Measurements from ENCODE around the gene NKD1. TPM values are rescaled to one million over a fixed set of nuclear protein-coding genes. Genes with fewer than 3 reads are reported as not detected.

The NKD1 gene
- total and polyA plus RNA-seq, 2 experiments from 2014 or later = 0.86 to 1.4 TPM

DNA sequence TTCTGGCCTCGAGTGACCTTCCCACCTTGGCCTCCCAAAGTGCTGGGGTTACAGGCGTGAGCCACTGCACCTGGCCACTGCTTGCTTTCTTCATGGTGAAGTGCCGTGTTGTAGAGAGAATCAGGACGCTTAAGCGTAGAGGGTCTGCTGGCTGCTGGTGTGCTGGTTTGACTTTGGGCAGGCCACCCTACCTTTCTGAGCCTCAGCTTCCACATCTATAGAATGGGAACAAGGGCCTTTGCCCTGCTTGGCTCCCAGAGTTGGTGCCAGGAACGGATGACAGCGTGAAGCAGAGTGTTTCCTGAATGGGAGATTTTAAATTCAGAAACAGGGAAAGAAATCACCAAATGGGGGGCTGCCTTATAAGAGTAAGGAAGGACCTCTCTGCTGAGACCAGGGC lies 60.9 kb downstream of the NKD1 start:
- no peaks in the 10 kb centered on the region for H3K36me3 ChIP-seq
- peaks cover 17% of the 10 kb centered on the region for H3K4me1 ChIP-seq (ENCODE audit: low read depth)
- H3K4me3 ChIP-seq = no peak overlapping the region
- H3K9me3 ChIP-seq (ENCODE audit: low read depth) = no peaks in the 10 kb centered on the region
- H3K27me3 ChIP-seq = no peaks in the 10 kb centered on the region
- DNase-seq (ENCODE audit: low read depth in 1 of 2, low spot score in 1 of 2) = no peak
- H3K27ac ChIP-seq = peak overlapping the region; percentile 31
- TF ChIP-seq, protein P1, sequence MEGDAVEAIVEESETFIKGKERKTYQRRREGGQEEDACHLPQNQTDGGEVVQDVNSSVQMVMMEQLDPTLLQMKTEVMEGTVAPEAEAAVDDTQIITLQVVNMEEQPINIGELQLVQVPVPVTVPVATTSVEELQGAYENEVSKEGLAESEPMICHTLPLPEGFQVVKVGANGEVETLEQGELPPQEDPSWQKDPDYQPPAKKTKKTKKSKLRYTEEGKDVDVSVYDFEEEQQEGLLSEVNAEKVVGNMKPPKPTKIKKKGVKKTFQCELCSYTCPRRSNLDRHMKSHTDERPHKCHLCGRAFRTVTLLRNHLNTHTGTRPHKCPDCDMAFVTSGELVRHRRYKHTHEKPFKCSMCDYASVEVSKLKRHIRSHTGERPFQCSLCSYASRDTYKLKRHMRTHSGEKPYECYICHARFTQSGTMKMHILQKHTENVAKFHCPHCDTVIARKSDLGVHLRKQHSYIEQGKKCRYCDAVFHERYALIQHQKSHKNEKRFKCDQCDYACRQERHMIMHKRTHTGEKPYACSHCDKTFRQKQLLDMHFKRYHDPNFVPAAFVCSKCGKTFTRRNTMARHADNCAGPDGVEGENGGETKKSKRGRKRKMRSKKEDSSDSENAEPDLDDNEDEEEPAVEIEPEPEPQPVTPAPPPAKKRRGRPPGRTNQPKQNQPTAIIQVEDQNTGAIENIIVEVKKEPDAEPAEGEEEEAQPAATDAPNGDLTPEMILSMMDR (IDR thresholded peaks at IDR 0.05; ENCODE audit: low read depth, low read length) = no peak

DNA sequence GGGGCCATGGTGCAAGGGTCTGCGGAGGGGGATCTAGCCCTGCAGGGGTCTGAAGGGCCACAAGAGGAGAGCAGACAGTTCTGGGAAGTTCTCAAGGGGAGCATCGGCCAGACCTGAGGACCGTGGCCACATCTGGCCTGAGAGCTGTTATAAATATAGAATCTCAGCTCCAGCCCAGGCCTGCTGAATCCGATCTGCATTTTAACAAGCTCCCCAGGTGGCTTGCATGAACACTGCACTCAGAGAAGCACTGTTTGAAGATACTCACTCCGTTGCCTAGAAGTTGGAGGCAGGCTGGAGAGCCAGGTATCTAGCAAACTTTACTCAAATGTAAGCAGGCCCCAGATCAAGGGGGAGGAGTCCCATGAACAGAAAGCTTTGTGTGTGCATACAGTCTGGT lies 61.3 kb downstream of the NKD1 start:
- Histone ChIP-seq H3K36me3 (no peaks in the 10 kb centered on the region), H3K27ac (peak overlapping the region; percentile 31), H3K9me3 (ENCODE audit: low read depth) (no peaks in the 10 kb centered on the region), H3K27me3 (no peaks in the 10 kb centered on the region), H3K4me1 (ENCODE audit: low read depth) (peaks cover 17% of the 10 kb centered on the region), H3K4me3 (no peak overlapping the region)
- peak in 1 of 2 donors; percentile 72 for DNase-seq (ENCODE audit: low read depth in 1 of 2, low spot score in 1 of 2)
- TF ChIP-seq, protein P1 (IDR thresholded peaks at IDR 0.05; ENCODE audit: low read depth, low read length) = no peak

DNA sequence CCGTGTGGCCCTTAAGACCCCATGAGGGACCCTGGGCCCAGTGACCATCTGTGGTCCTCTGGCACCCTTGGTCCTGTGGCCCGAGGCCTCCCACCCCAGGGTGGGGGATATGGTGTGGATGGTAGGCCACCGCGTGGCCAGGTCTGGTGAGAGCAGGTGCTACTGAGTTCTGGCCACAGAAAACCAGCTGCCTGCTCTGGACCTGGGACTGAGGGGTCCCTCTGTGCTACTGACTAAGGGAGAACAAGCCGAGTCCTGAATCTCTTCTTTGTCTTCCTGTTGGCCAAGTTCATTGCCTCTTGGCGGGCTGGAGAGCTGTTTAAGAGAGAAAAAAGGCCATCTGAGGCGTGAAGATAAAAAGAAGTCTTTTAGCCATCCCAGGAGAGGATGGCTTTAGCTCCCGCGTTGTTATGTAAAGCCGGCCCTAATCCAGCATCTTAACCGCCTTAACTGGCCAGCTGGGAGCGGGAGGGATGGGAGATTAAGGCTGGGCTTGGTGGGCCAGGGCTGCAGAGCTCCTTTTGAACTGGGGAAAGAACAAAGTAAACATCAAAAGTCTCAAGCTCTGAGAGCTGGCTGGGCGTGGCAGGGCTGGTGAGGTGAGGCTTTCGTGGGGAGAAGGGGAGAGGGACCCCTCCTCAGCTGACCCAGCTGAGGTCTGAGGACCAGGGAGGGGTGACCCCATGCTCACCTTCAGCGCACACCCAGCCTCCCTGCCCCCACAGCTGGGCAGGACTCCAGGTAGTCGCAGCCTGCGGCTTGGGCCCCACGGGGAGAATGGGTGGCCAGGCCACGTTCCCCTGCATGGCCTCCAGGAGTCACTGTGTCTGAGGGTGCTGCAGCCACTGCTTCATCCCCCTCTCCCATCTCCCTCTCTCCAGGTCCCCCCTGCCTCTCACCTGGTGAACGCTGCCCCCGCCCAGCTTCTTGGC lies 62.4 kb downstream of the NKD1 start:
- no peak for DNase-seq (ENCODE audit: low read depth in 1 of 2, low spot score in 1 of 2)
- H3K27me3 ChIP-seq = no peaks in the 10 kb centered on the region
- no peaks in the 10 kb centered on the region for H3K36me3 ChIP-seq
- TF ChIP-seq, protein P1 (IDR thresholded peaks at IDR 0.05; ENCODE audit: low read depth, low read length) = peak; percentile 19
- peaks cover 17% of the 10 kb centered on the region for H3K4me1 ChIP-seq (ENCODE audit: low read depth)
- H3K27ac ChIP-seq = no peak overlapping the region
- H3K9me3 ChIP-seq (ENCODE audit: low read depth) = no peaks in the 10 kb centered on the region
- no peak overlapping the region for H3K4me3 ChIP-seq

DNA sequence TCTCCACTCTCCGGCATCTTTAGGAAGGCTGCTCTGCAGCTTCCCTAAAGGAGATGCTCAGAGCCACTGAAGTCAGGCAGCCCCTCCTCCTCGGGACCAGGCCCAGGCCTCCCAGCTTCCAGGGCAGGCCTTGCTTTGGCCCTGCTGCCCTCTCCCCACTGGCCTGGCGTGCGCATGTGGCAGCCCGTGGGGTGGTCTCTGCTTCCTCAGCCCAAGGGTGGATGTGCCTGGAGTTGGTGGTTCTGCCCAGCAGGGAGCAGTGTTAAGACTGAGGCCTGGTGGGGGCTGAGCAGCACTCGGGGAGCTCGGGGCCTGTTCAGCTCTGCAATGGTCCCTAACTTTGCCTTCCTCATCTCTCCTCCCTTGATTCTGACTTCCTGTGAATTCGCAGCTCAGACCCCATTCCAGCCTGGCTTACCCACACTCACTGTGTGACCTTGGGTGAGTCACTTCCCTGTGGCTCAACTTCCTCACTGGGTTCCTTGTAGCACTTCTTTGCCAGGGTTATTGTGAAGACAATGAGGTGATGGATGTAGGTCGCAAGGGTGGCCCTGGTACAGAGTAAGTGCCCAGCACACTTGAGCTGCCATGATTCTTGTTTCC lies 63.2 kb downstream of the NKD1 start:
- Histone ChIP-seq H3K36me3 (no peaks in the 10 kb centered on the region), H3K27ac (no peak overlapping the region), H3K4me3 (no peak overlapping the region), H3K27me3 (no peaks in the 10 kb centered on the region), H3K9me3 (ENCODE audit: low read depth) (no peaks in the 10 kb centered on the region), H3K4me1 (ENCODE audit: low read depth) (peaks cover 17% of the 10 kb centered on the region)
- TF ChIP-seq, protein P1 (IDR thresholded peaks at IDR 0.05; ENCODE audit: low read depth, low read length) = peak; percentile 20
- DNase-seq (ENCODE audit: low read depth in 1 of 2, low spot score in 1 of 2) = peak in 1 of 2 donors; percentile 42

DNA sequence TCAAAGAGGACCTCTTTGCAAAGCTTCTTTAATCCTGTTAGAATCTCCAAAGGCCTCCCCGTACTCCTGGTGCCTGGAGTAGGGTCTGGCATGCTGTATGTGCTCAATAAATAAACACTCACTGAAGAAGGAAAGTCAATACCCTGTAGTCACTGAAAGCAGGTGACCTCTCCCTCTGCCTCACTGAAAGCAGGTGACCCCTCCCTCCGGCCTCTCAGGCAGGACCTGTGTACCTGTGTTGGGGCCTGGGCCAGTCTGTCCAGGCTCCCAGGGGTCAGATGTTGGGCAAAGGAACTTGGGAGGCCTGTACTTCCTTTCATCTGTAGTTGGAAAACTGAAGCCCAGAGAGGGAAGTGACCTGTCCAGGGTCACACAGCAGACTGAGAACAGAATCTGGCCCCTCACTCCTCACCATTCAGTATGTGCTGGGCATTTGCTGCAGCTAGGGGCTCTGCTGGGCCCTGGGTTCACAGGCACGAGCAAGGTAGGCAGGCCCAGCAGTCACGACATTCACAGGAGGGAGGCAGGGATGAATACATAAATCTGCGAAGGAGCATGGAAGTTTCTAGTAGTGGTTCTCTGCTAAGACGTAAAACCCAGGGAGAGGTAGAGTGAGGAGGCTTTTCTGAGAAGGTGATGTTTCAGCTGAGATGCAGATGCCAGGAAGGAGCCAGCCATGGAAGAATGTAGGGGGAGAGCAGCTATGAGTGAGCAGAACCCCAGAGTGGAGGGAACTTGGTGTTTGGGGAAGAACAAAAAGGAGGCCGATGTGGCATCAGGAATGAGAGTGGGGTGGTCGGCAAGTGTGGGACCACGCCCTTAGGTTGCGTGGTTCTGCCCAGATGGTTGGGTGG lies 64.0 kb downstream of the NKD1 start:
- TF ChIP-seq, protein P1 (IDR thresholded peaks at IDR 0.05; ENCODE audit: low read depth, low read length) = no peak
- Histone ChIP-seq H3K9me3 (ENCODE audit: low read depth) (no peaks in the 10 kb centered on the region), H3K4me1 (ENCODE audit: low read depth) (peaks cover 23% of the 10 kb centered on the region)

More for the DNA sequence above, 64.0 kb downstream of the NKD1 start:
- no peak overlapping the region for H3K27ac ChIP-seq
- H3K27me3 ChIP-seq = no peaks in the 10 kb centered on the region
- no peaks in the 10 kb centered on the region for H3K36me3 ChIP-seq
- H3K4me3 ChIP-seq = no peak overlapping the region
- DNase-seq (ENCODE audit: low read depth in 1 of 2, low spot score in 1 of 2) = no peak
